GM18502 (cell line): Measurements from ENCODE around the gene RPP38.
A peak's percentile ranks its signal among the peaks of the same experiment; 100 is the strongest.

Experiments
- ATAC-seq: cut with Tn5 transposase; IDR thresholded peaks from one replicate; pipeline ENCODE4 v1.9.1; 2021; ENCODE audit warnings: mild to moderate bottlenecking; ENCODE audit not compliant: unreplicated experiment, poor library complexity

The RPP38 gene, protein sequence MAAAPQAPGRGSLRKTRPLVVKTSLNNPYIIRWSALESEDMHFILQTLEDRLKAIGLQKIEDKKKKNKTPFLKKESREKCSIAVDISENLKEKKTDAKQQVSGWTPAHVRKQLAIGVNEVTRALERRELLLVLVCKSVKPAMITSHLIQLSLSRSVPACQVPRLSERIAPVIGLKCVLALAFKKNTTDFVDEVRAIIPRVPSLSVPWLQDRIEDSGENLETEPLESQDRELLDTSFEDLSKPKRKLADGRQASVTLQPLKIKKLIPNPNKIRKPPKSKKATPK

DNA sequence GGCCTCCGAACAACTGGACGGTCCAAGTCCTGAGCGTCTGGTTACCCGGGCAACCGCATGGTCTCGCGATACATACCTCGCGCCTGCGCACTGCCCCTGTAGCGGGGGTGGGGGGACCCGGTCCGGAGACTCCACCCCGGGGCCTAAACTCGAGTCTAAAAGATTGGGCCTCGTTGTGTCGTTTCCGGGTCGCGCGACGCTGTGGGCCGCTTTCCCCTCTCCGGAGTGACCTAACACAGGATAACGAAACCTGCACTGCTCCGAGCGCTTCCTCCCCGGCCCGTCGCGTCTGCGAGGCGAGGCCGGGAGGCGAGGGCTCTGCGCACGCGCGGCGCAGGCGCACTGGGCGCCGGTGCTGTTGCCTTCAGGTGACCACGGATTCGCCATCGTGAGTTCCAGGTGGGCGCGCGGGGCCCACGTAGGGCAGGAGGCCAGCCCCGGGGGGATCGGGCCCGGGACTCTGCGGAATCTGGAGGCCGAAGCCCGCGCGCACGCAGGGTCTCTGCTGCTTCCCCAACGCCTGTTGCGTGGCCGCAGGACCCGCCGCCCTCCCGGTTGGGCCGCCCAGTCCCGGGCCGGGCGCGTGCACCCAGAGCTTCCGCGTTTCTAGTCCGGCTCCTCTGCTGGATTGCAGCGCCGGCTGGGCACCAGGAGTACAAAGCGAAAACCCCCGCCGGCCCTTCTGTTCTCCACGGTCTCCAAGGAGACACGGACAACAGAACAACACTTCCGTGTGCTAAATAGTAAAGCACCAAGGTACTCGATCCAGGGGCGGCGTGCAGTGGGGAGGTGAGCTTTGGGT is at the start of gene RPP38:
RPP38 (plus strand) TSS at position 345 of the 802 bp plus-strand sequence. CDS start 5,960 bp downstream, outside the sequence.
- peak; percentile 83 for ATAC-seq

DNA sequence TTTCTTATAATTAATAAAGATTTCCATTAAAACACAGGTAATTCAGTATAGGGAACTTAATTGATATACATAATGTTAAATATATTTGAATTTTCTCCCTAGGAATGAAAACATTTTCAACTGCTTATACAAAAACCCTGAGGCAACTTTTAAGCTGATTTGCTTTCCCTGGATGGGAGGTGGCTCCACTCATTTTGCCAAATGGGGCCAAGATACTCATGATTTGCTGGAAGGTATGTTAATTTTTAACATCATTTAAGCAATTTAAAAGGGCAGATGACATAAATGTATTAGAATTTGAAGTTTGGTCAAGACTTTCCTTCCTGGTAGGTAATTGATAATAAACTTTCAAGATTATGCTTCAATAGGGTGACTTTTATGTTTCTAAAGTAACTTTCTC is 47.6 kb upstream of the RPP38 start:
- ATAC-seq = no peak

DNA sequence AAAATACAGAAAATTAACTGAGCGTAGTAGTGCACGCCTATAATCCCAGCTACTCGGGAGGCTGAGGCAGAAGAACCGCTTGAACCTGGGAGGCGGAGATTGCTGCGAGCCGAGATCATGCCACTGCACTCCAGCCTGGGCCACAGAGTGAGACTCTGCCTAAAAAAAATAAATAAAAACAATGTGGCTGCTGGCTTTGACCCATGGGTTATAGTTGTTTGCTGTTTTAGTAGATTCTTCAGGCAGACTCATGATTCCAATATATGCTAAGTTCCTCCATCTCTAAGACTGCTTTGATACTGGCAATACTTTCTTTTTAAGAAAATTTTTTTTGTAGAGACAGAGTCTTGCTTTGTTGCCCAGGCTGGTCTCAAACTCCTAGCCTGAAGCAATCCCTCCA is 45.0 kb upstream of the RPP38 start:
- no peak for ATAC-seq

DNA sequence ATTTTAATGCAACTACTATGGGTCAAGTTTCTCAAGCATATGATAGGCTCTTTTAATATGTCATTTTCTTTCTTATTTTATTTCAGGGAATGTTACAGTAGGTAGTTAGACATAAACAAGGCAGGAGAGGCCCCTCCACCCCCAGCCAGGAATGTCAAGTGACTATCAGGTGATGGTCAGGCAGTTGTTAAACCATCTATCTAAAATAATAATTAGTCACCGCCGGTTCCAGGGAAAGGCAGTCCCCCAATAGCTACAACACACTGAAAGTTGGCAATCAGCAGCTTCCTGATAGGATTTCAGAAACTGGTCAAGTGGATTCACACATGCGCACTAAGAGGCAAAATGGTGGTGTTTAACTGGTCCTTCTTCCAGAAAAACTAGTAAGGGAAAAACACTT is 44.1 kb upstream of the RPP38 start:
- ATAC-seq = no peak

DNA sequence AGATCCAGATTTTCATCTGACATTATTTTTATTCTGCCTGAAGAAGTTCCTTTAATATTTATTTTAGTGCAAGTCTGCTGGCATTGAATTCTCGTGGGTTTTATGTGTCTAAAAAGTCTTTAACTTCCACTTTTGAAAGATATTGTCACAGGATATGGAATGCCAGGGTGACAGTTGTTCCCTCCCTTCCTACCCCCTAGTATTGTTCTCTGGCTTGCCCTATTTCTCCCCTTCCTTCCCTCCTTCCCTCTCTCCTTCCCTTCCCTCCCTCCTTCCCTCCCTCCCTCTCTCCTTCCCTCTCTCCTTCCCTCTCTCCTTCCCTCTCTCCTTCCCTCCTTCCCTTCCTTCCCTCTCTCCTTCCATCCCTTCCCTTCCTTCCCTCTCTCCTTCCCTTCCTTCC is 38.5 kb upstream of the RPP38 start:
- no peak for ATAC-seq

DNA sequence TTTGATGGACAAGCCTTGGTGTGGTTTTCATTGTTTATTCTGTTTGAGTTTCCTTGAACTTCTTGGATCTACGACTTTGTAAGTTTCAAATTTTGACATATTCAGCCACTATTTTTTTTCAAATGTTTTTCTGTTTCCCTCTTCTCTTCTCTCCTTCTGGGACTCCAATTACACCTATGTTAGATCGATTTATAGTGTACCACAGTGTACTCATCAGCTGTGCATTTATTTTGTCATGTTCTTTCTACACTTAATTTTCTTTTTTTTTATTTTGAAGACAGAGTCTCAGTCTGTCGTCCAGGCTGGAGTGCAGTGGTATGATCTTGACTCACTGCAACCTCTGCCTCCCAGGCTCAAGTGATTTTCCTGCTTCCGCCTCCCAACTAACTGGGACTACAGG is 37.2 kb upstream of the RPP38 start:
- no peak for ATAC-seq

DNA sequence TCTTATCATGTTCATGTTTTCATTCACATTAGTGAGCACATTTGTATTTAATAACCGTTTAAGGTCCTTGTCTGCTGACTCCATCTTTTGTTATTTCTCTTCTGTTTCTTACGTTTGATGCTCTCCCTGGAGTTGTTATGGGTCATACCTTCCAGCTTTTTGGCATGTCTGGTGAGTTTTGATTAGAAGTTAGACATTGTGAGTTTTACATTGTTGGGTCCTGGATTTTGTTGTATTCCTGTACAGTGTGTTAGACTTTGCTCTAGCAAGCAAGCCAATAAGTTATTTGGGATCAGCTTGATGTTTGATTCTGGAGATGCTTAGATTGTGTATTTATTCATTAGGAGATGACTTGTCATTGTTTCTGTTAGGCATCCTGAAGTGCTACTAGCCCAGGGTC is 36.5 kb upstream of the RPP38 start:
- ATAC-seq = no peak

DNA sequence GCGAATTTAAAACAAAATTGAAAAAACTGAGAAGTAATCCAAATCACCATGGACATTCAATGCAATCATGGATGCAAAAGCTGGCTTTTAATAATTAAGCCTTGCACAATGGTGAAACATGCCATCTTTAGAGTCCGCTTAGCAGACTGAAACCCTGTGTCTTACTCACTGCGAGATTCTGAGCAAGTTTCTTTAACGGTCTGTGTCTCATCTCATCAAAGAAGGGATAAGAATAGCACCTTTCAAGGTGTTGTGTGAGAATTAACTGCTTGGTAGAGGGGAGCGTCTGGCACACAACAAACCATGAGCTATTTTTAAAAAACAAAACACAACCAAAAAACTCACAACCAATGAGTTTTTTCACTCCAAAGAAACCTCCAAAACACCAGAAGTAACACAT is 30.0 kb upstream of the RPP38 start:
- no peak for ATAC-seq

DNA sequence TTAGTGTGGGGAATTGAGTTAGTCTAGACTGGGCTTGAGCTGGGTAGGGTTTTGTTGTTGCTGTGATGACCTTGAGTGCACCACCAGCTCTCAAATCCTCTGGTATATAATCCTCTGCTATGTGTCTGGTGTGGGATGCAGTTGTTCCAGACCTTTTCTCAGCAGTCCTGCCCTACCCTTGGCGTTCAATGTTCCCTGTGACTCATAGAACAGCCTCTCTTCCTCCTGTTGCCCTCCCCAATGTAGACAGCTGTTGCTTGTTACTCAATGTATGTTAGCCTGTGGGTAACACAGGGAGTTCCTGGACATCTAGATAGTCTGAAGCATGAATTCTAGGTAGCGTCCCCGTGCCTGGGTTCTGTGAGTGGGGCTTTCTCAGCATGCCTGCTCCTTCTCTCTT is 28.4 kb upstream of the RPP38 start:
- no peak for ATAC-seq

DNA sequence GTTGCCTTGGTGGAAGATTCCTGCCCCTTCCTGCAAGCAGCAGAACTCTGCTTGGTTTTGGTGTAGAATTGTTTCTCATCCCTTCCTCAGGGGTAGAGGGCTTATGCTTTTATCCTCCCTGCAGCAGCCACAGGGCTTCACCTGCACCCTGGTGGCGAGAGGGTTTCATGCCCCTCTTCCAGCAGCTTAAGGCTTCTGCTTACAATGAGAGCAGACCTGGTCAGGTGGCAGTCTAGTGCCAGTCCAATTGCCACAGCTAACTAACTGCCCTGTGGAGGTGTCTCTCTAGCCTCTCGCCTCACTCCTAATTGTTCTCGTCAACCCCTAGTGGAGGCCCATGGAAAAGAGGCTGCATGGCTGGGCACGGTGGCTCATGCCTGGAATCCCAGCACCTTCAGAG is 27.9 kb upstream of the RPP38 start:
- no peak for ATAC-seq

DNA sequence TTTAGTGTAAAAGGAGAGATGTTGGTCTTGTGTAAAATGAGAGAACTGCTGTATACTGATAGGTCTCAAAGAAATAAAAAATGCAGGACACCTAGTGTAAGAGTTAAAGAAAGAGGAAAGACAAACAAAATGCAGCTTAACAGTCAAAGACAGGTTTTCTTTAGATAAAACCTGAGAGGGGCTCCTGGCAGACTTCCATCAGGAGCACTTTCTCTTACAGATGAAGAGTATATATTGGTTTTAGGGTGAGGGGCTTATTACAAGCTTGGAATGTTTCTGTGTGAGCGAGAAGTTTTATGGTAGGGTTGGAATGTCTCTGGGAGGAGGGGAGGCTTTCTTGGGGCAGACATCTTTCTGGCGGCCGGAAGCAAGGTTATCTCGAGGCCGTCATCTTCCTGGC is 24.8 kb upstream of the RPP38 start:
- ATAC-seq = no peak

DNA sequence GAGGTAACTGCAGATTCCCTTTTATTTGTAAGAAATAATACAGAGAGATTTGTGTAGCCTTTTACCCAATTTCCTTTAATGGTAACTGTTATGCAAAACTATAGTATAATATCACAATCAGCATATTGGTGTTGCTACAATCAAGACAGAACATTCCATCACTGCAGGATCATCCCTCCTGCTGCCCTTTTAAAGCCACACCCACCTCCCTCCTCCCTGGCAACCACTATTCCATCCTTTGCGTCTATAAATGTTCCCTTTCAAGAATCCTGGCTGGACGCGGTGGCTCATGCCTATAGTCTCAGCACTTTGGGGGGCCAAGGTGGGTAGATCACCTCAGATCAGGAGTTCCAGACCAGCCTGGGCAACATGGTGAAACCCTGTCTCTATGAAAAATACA is 21.7 kb upstream of the RPP38 start:
- ATAC-seq = no peak

DNA sequence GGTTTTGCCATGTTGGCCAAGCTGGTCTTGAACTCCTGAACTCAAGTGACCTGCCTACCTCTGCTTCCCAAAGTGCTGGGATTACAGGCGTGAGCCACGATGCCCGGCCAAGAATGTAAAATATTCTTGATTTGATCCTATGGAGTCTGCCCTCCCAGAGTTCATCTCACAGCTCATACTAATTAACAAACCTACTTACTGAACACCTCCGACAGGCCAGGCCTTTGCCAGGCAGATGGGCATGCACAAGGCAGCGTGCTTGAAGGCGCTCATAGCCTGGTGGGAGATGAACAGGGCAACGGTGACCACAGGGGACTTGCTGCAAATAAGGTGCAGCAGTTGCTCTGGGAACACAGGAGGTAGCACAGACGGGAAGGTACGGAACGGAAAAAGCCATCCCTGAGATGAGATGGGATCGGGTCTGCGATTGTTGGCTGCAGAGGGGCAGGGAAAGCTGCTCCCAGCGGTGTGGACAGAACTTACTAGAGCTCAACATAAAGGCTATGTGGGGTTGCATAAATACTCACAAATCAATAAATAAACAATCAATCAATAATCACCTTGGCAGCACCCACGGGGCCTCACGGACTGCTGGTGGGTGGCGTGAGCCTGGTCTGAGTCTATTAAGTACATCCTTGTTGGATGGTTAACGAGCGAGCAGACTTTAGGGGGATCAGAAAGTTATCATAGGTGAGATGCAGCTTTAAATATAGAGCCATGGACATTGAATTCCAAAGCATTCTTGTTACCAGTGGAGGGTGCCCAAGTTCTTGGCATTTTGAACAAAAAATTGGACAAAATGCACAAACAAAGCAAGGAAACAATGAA is 13.3 kb upstream of the RPP38 start:
- ATAC-seq = no peak

DNA sequence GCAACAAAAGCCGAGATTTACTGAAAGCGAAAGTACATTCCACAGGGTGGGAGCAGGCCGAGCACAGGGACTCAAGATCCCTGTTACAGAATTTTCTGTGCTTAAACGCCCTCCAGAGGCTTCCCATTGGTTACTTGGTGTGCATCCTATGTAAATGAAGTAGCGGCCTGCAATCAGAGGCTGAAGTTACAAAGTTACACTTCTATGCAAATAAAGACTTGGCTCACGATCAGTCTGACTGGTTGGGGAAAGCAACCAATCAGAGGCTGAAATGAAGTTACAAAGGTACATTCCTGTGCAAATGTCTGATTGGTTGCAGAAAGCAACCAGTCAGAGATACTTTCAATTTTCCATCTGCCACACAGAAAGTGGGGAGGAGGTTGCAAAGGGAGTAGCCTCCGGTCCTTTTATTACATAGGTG is 12.6 kb upstream of the RPP38 start:
- ATAC-seq = no peak

DNA sequence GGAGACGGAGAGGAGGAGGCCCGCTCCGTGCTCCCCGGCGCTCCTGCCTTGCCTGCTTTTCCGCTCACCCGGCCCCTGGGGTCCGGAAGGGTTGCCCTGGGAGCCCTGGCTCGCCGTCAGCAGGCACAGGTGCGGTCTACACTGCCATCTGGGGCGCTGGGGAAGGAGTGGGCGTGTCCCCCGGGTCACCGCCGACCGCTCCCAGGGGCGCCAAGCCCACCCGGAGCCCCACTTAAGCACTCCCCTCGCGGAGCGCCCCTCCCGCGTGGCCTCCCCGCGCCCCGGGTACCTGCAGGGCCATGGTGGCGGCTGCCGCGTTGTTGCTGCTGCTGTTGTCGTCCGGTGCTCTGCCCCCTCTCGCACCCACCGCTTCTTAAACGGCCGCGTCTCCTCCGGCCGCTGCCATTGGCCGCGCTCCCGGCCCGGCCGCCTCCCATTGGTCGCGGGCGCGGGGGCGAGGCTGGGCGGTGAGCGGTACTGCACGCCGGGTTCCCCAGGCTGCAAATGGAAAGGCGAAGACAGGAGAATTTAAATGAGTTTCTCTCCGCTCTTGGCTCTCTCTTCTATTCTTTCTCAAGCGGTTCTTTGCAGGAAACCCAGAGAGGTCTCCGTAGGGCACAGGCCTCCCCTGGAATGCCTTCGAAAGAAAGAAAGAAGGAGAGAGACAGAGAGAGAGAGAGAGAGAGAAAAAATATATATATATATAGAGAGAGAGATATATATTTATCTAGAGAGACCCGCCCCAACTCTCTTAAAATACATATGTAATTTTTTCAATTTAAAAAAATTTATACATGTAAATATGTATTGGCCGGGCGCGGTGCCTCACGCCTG is 8.5 kb upstream of the RPP38 start, which contains the start of gene ACBD7:
ACBD7 (minus strand) TSS at position 349 of the 834 bp plus-strand sequence; CDS start at position 301, 48 bp downstream.
- ATAC-seq = peak; percentile 100

DNA sequence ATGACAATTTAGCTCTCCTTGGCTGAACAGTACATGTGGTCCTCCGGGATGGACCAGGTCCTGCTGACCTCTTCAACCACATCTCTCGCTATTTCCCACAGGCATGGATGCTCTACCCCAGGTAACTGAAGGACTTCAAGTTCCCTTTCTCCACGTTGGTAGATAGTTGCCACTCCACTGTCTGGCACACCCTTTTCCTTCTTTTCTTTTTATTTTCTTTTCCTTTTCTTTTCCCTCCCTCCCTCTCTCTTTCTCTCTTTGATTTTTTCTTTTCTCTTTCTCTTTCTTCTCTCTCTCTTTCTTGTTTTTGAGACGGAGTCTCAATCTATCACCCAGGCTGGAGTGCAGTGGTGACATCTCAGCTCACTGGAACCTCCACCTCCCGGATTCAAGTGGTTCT is 5.7 kb upstream of the RPP38 start:
- ATAC-seq = no peak

DNA sequence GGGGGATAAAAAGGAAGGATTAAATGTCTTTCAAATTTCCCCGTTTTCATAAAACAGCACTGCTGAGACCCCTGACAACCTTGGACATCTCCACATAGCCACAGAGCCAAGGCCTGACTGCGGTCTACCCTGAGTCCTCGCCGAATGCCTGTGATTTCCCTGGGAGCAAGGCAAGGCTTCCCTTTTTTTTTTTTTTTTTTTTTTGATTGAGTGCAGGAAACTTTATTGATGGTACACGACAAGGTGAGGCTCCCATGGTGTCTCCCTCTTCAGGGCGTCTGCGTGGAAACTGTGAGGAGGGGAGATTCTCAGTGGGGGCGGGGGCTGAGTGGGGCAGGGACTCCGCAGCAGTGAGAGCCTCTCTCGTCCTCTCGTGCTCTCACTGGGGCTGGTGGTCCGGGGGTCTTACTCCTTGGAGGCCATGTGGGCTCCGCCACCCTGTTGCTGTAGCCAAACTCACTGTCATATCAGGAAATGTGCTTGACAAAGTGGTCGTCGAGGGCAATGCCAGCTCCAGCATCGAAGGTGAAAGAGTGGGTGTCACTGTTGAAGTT is 4.2 kb upstream of the RPP38 start:
- no peak for ATAC-seq

DNA sequence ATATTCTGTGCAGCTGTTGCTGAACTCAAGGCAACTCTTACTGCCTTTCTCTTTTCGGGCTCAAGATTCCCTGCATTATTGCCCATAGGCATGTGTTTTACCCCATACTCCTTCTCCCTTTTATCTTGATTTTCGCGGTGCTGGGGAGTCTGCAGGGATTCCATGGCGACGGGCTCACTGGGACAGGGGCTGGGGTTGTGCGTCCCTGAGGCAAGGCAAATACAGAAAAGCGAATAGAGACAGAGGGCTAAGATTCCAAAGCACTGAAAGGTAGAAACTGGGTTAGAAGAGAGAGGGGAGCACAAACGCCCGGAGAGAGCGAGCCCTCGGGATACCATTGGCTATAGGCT is 519 bp upstream of the RPP38 start:
- peak; percentile 27 for ATAC-seq

DNA sequence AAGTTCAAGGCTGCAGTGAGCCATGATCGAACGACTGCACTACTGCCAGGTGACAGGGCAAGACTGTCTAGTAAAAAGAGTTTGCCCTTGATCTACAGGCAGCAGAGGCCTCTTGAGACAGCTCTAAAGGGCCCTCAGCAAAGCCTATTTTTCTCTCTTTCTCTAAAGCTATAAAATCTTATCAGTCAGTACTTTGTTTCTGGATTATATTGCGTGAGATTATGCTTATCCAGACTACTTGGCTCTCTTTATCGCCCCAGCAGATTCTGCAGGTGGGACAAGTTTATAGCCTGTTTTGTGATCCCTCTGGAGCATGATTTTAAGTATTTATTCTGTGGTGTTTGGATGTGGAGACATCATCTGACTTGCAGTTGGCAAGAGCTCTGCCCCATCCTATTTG is 2.7 kb downstream of the RPP38 start:
- no peak for ATAC-seq

DNA sequence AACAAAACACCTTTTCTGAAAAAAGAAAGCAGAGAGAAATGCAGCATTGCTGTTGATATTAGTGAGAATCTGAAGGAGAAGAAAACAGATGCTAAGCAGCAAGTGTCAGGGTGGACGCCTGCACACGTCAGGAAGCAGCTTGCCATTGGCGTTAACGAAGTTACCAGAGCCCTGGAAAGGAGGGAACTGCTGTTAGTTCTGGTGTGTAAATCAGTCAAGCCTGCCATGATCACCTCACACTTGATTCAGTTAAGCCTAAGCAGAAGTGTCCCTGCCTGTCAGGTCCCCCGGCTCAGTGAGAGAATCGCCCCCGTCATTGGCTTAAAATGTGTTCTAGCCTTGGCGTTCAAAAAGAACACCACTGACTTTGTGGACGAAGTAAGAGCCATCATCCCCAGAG is 6.4 kb downstream of the RPP38 start:
- ATAC-seq = no peak
